ENCODE data around the gene AGPAT3.

The AGPAT3 gene

DNA sequence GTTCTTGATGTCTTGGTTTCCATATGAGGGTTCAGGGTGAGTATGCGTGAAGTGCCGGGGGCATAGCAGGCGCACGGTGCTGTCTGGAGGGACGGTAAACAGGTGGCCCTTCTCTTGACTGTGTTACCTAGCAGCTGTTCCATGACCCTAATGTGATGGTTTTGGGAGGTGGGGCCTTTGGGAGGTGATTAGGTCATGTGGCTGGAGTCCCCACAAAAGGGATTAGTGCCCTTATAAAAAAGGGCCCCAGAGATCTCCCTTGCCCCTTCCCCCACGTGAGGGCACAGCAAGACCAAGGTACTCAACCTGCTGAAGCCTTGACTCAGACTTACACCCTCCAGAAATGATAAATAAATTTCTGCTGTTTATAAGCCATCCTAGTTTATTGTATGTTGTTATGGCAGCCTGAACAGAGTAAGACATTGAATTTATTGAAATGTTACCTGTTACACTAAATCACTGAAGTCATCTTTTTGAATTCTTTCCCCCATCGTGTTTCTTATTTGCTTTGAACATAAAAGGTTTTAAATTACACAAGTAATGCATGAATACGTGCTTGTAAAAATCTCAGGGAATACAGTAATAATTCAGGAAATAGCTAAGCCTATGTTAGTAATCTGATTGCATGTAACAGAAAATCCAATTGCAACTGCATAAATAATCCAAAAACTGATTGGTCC is 162.7 kb downstream of the AGPAT3 start:
- DNase-seq (ENCODE audit: low spot score): no peak

- no peak for DNase-seq (ENCODE audit: low spot score)
Measured at GRCh38 chr21:44028287-44028659, 163.2 kb downstream of the AGPAT3 start.

GRCh38 chr21:44029460-44030087 is 164.6 kb downstream of the AGPAT3 start:
- DNase-seq (ENCODE audit: low spot score): no peak

DNA sequence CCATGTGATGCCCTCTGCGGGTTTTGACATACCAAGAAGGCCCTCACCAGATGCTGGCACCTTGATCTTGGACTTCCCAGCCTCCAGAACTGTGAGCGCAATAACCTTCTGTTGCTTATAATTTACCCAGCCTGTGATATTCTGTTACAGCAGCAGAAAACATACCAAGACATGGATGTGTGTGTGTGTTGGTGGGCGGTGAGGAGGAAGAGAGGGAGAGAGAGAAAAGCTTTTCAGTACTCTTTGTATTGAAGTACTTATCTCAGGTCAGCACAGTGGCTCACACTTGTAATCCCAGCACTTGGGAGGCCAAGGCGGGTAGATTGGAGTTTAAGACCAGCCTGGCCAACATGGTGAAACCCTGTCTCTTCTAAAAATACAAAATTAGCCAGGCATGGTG is 170.2 kb downstream of the AGPAT3 start:
- DNase-seq (ENCODE audit: low spot score): no peak
